Activated naive CD8-positive, alpha-beta T cell treated with anti-CD3 and anti-CD28 coated beads, Interleukin-2, amount 50 U/mL, for 16 hours (primary cell): Measurements from ENCODE around the gene ALDH3A2.
"Not testable (repeated sequence)": the region's sequence is repeated elsewhere in the genome, so short reads cannot be mapped to it uniquely, and the experiment has no call there.

Experiments
- DNase-seq: peaks from one replicate; pipeline ENCODE4 v3.0.0-alpha.2; 2020; ENCODE audit warnings: low read depth, low spot score

Gene ALDH3A2

GRCh38 chr17:19678581-19679453 lies 30.3 kb downstream of the ALDH3A2 start:
- no peak for DNase-seq

- DNase-seq: no peak
Observed at GRCh38 chr17:19683117-19683516, 34.6 kb downstream of the ALDH3A2 start.

- DNase-seq: not testable (repeated sequence)
Observed at GRCh38 chr17:19684909-19685580, 36.5 kb downstream of the ALDH3A2 start.

GRCh38 chr17:19686400-19687090 lies 38.0 kb downstream of the ALDH3A2 start:
- DNase-seq: no peak

- DNase-seq: no peak
Observed at GRCh38 chr17:19702217-19702641, 53.7 kb downstream of the ALDH3A2 start.

- DNase-seq: no peak
Observed at GRCh38 chr17:19703106-19703827, 54.7 kb downstream of the ALDH3A2 start.

GRCh38 chr17:19703828-19704613 lies 55.5 kb downstream of the ALDH3A2 start:
- DNase-seq: no peak

- no peak for DNase-seq
Observed at GRCh38 chr17:19705201-19705600, 56.6 kb downstream of the ALDH3A2 start.

- no peak for DNase-seq
Observed at GRCh38 chr17:19705771-19706770, 57.5 kb downstream of the ALDH3A2 start.

- no peak for DNase-seq
Observed at GRCh38 chr17:19706791-19707727, 58.5 kb downstream of the ALDH3A2 start.

- DNase-seq: no peak
Observed at GRCh38 chr17:19707728-19708221, 59.2 kb downstream of the ALDH3A2 start.

GRCh38 chr17:19708431-19709175 lies 60.1 kb downstream of the ALDH3A2 start:
- DNase-seq: no peak

- DNase-seq: no peak
Observed at GRCh38 chr17:19709841-19710240, 61.3 kb downstream of the ALDH3A2 start.

- DNase-seq: no peak
Observed at GRCh38 chr17:19712436-19713004, 64.0 kb downstream of the ALDH3A2 start.

GRCh38 chr17:19713462-19713861 lies 64.9 kb downstream of the ALDH3A2 start:
- no peak for DNase-seq

GRCh38 chr17:19713901-19714361 lies 65.4 kb downstream of the ALDH3A2 start:
- DNase-seq: no peak
